Sigmoid colon (tissue), 7 donors: ENCODE data around the gene GNLY. TPM values are rescaled to one million over a fixed set of nuclear protein-coding genes. Genes with fewer than 3 reads are reported as not detected.

Source experiments
- DNase-seq: peaks from one replicate; pipeline ENCODE4 v3.0.0-alpha.2; 2019
- H3K27ac ChIP-seq, 4 donors: fragments of 200-600 bp; sonication (generic); one replicate each; pipeline ENCODE4 v1.5.1; 2016 to 2019; ENCODE audit warnings: mild to moderate bottlenecking in 1 of 4
- H3K27me3 ChIP-seq, 3 donors: fragments of 200-600 bp; sonication (generic); one replicate each; pipeline ENCODE4 v1.5.1; 2019; ENCODE audit warnings: mild to moderate bottlenecking in 1 of 3
- H3K36me3 ChIP-seq, 4 donors: fragments of 200-600 bp; sonication (generic); one replicate each; pipeline ENCODE4 v1.5.1; 2016 to 2019
- H3K4me1 ChIP-seq, 4 donors: fragments of 200-600 bp; sonication (generic); one replicate each; pipeline ENCODE4 v1.5.1; 2017 to 2019
- H3K4me3 ChIP-seq, 4 donors: fragments of 200-600 bp; sonication (generic); one replicate each; pipeline ENCODE4 v1.5.1; 2017 to 2019; ENCODE audit warnings: mild to moderate bottlenecking in 2 of 4, moderate library complexity in 1 of 4
- H3K9me3 ChIP-seq, 4 donors: fragments of 200-600 bp in 3 of 4; sonication (generic) in 3 of 4; one replicate each; pipeline versions ENCODE4 v1.5.1 to v1.6.1; 2013 to 2019
- CTCF ChIP-seq, 4 experiments: fragments of 450-650 bp in 3 of 4; fragments of 200-600 bp in 1 of 4; IDR thresholded peaks; one replicate each; pipeline ENCODE4 v1.5.1; 2016 to 2019; ENCODE audit warnings: antibody characterized with exemption in 4 of 4, mild to moderate bottlenecking in 3 of 4, moderate library complexity in 2 of 4
- EP300 ChIP-seq, 4 donors: sonication (generic); formaldehyde crosslinking; IDR thresholded peaks; one replicate each; pipeline ENCODE4 v1.6.1; 2017; ENCODE audit warnings: antibody characterized with exemption in 4 of 4
- POLR2A ChIP-seq, 2 donors: fragments of 450-650 bp; IDR thresholded peaks; one replicate each; pipeline ENCODE4 v1.6.1; 2016; ENCODE audit warnings: antibody characterized with exemption in 2 of 2, mild to moderate bottlenecking in 2 of 2, moderate library complexity in 2 of 2
- POLR2AphosphoS5 ChIP-seq, 4 donors: sonication (generic); formaldehyde crosslinking; IDR thresholded peaks; one replicate each; pipeline ENCODE4 v1.6.1; 2017; ENCODE audit warnings: antibody characterized with exemption in 4 of 4
- whole genome bisulfite sequencing, 2 donors: extraction: QIAGEN DNeasy Blood & Tissue Kit; methylation state at CpG; one replicate each; pipeline ENCODE4 v1.1.7; 2013; 5-methylcytosine and 5-hydroxymethylcytosine counted together
- intact Hi-C: fragments of 100-400 bp; cut with DNase I; formaldehyde crosslinking; loops from one replicate; pipeline ENCODE4 v1.15.1; 2023
- polyA plus RNA-seq, 3 donors: library from polyadenylated mRNA; stranded (reverse); fragments of 200-250 nt; gene quantifications; one replicate each; pipeline ENCODE4 v1.2.3, GENCODE V29; 2013
- total RNA-seq, 4 donors: library from RNA; depleted of rRNA; stranded (reverse); fragments of >200 nt; gene quantifications; one replicate each; pipeline ENCODE4 v1.1.0, GENCODE V29; 2016
- donor health status: healthy with polysubstance abuse.
- donor health status: Bipolar disorder and iron deficiency.
- donor health status: healthy.

Gene GNLY
- 1 to 10 TPM in 1 of 4 donors, not detected in 3; 1.6 TPM for total RNA-seq
- polyA plus RNA-seq, result 10 to 100 TPM in 1 of 3 donors, 1 to 10 TPM in 2; 2.4 to 13.9 (median 4.2) TPM

- Histone ChIP-seq H3K4me3 (no peak within 1 kb of the TSS), H3K4me1 (no peaks in the 10 kb centered on the region), H3K27me3 (no peaks in the 10 kb centered on the region), H3K36me3 (no peaks in the 10 kb centered on the region), H3K9me3 (no peaks in the 10 kb centered on the region), H3K27ac (no peak within 1 kb of the TSS)
- intact Hi-C loops, result no loop called here
- 91 to 92% methylated on average over 15 of the region's 15 CpGs for WGBS, 2 donors
- no peak for DNase-seq
- TF ChIP-seq POLR2AphosphoS5 (IDR thresholded peaks at IDR 0.05) (no peak), POLR2A (IDR thresholded peaks at IDR 0.05) (no peak), EP300 (IDR thresholded peaks at IDR 0.05) (no peak), CTCF (IDR thresholded peaks at IDR 0.05) (no peak)
Observed at GRCh38 chr2:85694052-85695025, at the start of gene GNLY. Gene GNLY, plus strand, starts transcription at chr2:85694358. Its CDS starts 61 bp downstream, at chr2:85694419.

- H3K36me3 ChIP-seq, result peaks cover 64 to 100% (median 73%) of the 10 kb centered on the region in 4 donors
Observed at GRCh38 chr2:85644909-85645308, 49.2 kb upstream of the GNLY start.

DNA sequence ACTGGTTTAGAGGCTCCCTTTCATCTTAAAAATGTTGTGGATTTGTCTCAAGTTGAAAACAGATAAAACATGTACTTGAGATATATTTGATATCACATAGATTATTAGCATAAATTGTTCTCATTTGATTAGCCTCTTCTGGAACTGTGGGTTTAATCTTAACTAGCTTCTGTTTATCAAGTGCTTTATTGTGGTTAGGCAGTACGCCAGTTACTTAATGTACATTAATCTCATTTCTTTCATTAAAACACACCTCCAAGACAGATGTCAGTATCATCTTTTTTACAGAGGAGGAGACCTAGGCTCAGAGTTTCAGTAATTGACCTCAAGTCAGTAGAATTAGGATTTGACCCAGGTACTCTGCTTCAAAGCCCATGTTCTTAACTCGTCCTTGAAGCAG, 48.0 kb upstream of the GNLY start:
- H3K27me3 ChIP-seq, result no peaks in the 10 kb centered on the region
- H3K9me3 ChIP-seq, result no peaks in the 10 kb centered on the region
- TF ChIP-seq CTCF (IDR thresholded peaks at IDR 0.05), result no peak
- TF ChIP-seq POLR2A (IDR thresholded peaks at IDR 0.05), result no peak
- no peak for TF ChIP-seq EP300 (IDR thresholded peaks at IDR 0.05)
- TF ChIP-seq POLR2AphosphoS5 (IDR thresholded peaks at IDR 0.05), result no peak
- H3K27ac ChIP-seq, result no peak overlapping the region
- no peaks in the 10 kb centered on the region for H3K4me1 ChIP-seq
- 90 to 92% methylated on average over 2 of the region's 2 CpGs for WGBS, 2 donors
- no peak overlapping the region for H3K4me3 ChIP-seq
- H3K36me3 ChIP-seq, result peaks cover 51 to 100% (median 66%) of the 10 kb centered on the region in 4 donors
- no peak for DNase-seq
- intact Hi-C loops, result no loop called here

More at GRCh38 chr2:85644909-85645308, 49.2 kb upstream of the GNLY start:
- no peaks in the 10 kb centered on the region for H3K4me1 ChIP-seq
- DNase-seq, result no peak
- H3K9me3 ChIP-seq, result no peaks in the 10 kb centered on the region
- WGBS, 2 donors, result 97 to 98% methylated on average over 8 of the region's 8 CpGs
- no peak overlapping the region for H3K4me3 ChIP-seq
- H3K27ac ChIP-seq, result no peak overlapping the region
- TF ChIP-seq POLR2AphosphoS5 (IDR thresholded peaks at IDR 0.05) (no peak), POLR2A (IDR thresholded peaks at IDR 0.05) (no peak), CTCF (IDR thresholded peaks at IDR 0.05) (no peak), EP300 (IDR thresholded peaks at IDR 0.05) (no peak)
- intact Hi-C loops, result no loop called here
- no peaks in the 10 kb centered on the region for H3K27me3 ChIP-seq

DNA sequence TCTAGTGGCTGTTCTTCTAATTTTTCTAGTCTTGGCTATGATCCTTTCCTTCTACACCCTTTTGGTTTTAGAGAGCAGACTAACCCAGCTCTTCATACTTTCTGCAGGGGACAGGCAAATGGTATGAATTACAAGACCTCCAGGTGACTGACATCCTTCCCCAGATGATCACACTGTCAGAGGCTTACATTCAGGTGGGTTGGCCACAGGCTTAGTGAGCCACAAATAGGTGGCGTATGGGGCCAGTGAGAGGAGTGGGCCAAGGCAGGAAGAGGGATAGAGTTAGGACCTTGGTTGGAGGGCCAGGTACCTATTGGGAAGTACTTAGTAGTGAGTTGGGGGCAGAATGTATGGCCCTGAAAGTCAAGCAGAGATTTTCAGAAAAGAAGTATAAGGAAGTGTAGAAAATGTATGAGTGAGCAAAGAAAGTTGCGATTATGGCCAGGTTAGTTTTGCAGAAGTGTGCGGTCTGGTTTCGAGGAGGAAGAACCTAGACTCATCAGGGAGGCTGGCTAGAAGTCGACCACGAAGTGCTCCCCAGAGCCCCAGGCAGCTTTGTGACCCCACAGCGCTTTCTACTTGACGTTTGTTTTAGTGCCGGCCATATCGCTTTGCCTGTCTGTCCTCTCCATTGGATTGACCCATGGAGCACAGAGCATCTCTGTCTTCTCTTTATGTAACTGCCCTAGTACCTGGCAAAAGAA, 46.2 kb upstream of the GNLY start:
- TF ChIP-seq POLR2A (IDR thresholded peaks at IDR 0.05) (no peak), CTCF (IDR thresholded peaks at IDR 0.05) (no peak), EP300 (IDR thresholded peaks at IDR 0.05) (no peak), POLR2AphosphoS5 (IDR thresholded peaks at IDR 0.05) (no peak)
- no peak overlapping the region for H3K4me3 ChIP-seq
- WGBS, 2 donors, result 75 to 90% methylated on average over 10 of the region's 10 CpGs
- H3K27ac ChIP-seq, result no peak overlapping the region
- DNase-seq, result no peak
- no peaks in the 10 kb centered on the region for H3K9me3 ChIP-seq
- intact Hi-C loops, result no loop called here
- no peaks in the 10 kb centered on the region for H3K27me3 ChIP-seq
- no peaks in the 10 kb centered on the region for H3K4me1 ChIP-seq
- H3K36me3 ChIP-seq, result peaks cover 38 to 95% (median 53%) of the 10 kb centered on the region in 4 donors
